SKM-1 treated with dmso at 0.1 percent for 144 hours (cell line): Measurements from ENCODE around the gene BCKDHA.
"Not testable (repeated sequence)": the region's sequence is repeated elsewhere in the genome, so short reads cannot be mapped to it uniquely, and the experiment has no call there.

Experiments used
- DNase-seq: peaks from one replicate; lab custom pipeline; 2025; ENCODE audit not compliant: unreplicated experiment; lab: John Stamatoyannopoulos, UW

BCKDHA gene

GRCh38 chr19:41366089-41366488 lies 31.5 kb upstream of the BCKDHA start:
- DNase-seq: no peak

GRCh38 chr19:41367848-41368301 lies 29.7 kb upstream of the BCKDHA start:
- peak; percentile 68 for DNase-seq

- DNase-seq: no peak
These were observed 27.8 kb upstream of the BCKDHA start for GRCh38 chr19:41369769-41370168.

GRCh38 chr19:41371119-41371518 lies 26.5 kb upstream of the BCKDHA start:
- DNase-seq: not testable (repeated sequence)

GRCh38 chr19:41371541-41371940 lies 26.1 kb upstream of the BCKDHA start:
- DNase-seq: no peak

- no peak for DNase-seq
These were observed 25.1 kb upstream of the BCKDHA start for GRCh38 chr19:41372501-41372900.

GRCh38 chr19:41373993-41374392 lies 23.6 kb upstream of the BCKDHA start:
- DNase-seq: no peak

GRCh38 chr19:41376241-41376997 lies 21.2 kb upstream of the BCKDHA start, which contains the start of gene TMEM91:
Gene TMEM91, plus strand, starts transcription at chr19:41376533. Its CDS starts 1,777 bp downstream, at chr19:41378310.
- no peak for DNase-seq

- DNase-seq: no peak
These were observed 20.6 kb upstream of the BCKDHA start for GRCh38 chr19:41376998-41377365.

GRCh38 chr19:41377977-41378709 lies 19.5 kb upstream of the BCKDHA start:
- DNase-seq: no peak

GRCh38 chr19:41381536-41381935 lies 16.1 kb upstream of the BCKDHA start:
- not testable (repeated sequence) for DNase-seq

- DNase-seq: no peak
These were observed 13.3 kb upstream of the BCKDHA start for GRCh38 chr19:41384351-41384750.

- no peak for DNase-seq
These were observed 11.2 kb upstream of the BCKDHA start for GRCh38 chr19:41386442-41386841.

GRCh38 chr19:41391618-41392017 lies 6.0 kb upstream of the BCKDHA start:
- no peak for DNase-seq

GRCh38 chr19:41392775-41393174 lies 4.8 kb upstream of the BCKDHA start:
- DNase-seq: no peak

GRCh38 chr19:41395355-41395754 lies 2.3 kb upstream of the BCKDHA start:
- no peak for DNase-seq

GRCh38 chr19:41398050-41398418 lies 416 bp downstream of the BCKDHA start:
- DNase-seq: no peak

GRCh38 chr19:41398598-41398997 lies 980 bp downstream of the BCKDHA start:
- no peak for DNase-seq

GRCh38 chr19:41399091-41399490 lies 1.5 kb downstream of the BCKDHA start:
- DNase-seq: no peak

- no peak for DNase-seq
These were observed 1.9 kb downstream of the BCKDHA start for GRCh38 chr19:41399525-41399924.

- no peak for DNase-seq
These were observed 3.9 kb downstream of the BCKDHA start for GRCh38 chr19:41401483-41401882.

- DNase-seq: no peak
These were observed 4.4 kb downstream of the BCKDHA start for GRCh38 chr19:41402010-41402409.
